ENCODE data around the gene ADCY2.

ADCY2 gene

DNA sequence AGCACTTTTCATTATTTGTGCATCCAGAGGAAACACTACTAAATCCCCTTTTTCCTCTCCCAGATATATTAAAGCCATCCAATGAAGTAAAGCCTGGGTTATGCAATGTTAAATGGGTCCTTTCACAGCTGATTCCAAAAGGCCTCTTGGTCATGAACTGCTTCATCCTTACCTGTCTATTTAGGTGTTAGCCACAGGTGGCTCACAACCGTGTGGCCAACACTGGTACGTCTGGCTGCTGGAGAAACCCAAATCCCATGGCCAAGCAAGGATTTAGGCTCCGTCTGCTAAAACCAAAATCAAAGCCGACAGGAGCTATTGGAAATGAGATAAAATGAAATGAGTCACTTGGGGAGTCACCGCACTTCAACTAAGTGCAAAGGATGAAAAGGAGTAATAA is 193.9 kb downstream of the ADCY2 start:
- DNase-seq, result no peak

DNA sequence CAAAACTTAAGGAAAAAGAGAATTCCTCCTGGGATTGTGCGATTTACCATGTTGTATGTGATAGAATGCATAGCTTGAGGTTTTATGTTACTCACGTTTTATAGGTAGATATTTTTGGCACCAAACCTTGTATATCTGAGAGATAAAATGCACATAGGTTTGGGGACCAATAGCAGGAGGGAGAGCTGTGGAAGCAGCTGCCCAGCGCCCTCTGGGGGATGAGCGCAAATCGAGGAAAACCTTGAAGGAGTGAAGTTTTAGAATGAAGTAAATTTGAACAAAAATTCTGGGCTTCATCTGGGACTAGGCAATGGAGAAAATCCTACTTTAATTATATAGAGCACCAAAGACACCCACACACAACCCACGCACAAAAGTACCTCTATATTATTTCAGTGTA is 197.0 kb downstream of the ADCY2 start:
- DNase-seq, result peak in 2 of 56 donors; percentile 8

DNA sequence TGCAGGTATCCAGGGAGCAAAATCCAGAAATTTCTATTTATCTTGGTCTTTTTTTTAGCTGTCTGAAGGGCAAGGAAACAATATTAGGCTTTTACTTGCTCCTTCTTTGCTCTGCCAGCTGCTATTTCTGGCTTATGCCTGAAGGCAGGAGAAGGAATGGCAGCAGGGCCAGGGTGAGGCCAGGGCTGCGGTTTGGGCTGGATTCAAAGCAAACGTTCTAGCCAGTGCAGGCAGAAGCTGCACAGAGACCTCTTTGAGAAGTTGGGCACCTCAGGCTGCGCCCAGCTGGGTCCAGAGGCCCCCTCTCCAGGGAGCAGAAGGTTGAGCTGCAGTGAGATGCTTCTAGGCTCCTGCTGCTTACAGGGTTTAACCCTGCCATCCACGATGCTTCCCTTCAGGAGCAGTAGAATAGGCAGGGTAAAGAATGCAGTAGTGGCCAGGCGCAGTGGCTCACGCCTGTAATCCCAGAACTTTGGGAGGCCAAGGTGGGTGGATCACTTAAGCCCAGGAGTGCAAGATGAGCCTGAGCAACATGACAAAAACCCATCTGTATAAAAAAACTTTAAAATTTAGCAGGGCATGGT is 201.2 kb downstream of the ADCY2 start:
- peak in 2 of 56 donors; percentile 2 to 3 for DNase-seq

DNA sequence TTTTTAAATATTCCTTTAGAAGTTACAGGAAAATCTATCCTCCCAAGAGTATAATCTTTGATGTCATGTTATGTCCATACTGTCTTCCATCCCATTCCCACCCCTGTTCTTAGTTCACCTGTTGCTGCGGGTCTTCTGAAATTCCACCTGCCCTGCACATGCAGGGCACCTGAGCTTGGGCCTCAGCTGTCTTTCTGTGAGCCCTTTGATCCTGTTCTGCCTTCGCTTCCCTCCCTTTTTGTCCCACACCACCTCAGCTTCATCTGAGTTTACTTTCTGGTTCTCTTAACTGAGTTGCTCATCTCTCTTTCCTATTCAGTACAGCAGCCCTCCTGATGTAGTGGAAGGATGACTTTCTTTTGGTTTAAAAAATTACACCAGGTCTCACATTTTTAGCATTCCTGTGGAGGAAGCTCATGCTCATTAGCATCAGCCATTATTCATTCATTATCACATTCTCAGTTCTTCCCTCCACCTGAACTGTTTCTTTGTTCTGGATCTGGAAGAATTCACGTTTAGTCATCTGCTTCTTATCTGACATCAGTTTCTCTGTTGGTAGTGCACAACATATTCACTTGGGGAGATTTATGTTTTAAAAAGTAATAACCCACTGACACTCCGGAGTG is 211.0 kb downstream of the ADCY2 start:
- no peak for DNase-seq

DNA sequence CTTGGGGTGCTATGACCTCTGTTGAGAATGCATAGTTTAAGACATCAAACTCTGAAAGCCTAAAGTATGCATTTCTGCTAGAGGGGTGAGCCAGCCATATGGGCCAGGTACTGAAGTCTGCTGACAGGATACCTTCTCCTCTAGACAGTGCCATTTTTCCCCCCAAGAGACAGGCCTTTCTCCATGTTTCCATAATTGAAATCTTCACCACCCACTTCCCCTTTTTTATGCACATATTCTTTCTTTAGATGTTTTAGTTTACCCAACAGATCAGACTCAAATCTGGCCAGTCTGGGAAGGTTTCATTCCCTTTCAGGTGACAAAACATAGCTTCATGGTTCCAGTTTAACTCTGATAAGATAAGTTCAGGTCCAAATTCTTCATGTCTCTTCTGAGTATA is 212.8 kb downstream of the ADCY2 start:
- DNase-seq, result no peak

DNA sequence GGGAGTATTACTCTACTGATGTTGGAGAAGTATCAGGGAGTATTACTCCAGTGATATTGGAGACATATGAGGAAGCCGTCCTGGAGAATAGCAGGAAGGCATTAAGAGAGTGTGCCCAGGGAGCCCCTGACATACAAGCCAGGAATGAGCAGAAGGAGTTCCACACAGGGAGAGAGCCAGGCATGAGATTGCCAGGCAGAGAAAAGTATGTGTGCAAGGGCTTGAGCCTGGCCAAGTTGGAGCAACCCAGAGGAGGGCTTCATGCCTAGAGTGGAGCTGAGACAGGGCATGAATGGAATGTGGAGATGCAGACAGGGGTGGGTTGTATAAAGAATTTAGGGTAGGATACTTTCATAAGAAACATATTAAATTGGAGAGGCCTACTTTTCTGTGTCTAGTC is 213.8 kb downstream of the ADCY2 start:
- no peak for DNase-seq

DNA sequence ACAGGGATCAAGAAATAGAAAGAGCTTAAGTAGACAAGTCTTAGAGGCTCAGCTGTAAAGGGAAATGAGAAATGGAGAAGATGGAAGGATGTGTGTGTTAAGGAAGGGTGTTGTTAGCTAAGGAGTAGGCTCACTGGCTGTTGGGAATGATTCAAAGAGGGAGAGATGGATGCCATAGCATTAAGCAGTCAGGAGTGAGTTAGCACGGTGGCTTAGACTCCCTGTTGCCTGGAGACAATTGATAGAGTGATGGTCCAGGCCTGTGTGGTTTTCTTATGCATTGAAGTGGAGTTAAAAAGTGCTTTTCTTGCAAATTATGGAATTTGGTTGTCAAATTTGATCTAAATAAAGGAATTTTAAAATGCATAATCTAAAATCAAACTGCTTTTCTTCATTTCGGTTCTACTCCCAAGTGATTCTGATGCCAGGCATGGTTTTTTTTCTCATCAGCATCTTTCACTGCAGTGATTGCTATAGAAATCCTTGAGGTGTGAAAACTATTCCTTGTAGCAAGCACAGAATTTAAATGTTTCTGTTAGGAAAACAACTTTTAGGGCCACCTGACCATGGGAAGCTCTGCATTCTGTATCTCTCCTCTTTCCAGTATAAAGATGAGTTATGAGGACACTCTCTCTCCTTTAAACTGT is 214.7 kb downstream of the ADCY2 start:
- no peak for DNase-seq

DNA sequence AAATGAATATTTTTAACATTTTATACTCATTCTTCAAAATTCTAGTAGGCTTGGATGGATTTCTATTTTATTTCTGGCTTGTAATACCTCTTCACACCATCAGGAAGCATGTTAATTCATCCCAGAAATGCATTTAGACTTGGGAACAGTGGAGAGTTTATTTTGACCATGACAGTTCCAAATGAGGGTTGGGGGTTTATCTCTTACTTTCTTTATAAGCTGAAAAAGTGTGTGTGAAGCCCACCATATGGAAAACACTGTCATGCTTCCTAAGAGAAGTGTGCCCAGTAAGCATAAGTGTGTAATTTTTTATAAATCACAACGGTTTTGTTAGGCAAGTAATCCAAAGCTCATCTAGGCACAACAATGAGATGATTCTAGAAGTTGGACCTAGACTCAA is 215.6 kb downstream of the ADCY2 start:
- DNase-seq, result no peak

DNA sequence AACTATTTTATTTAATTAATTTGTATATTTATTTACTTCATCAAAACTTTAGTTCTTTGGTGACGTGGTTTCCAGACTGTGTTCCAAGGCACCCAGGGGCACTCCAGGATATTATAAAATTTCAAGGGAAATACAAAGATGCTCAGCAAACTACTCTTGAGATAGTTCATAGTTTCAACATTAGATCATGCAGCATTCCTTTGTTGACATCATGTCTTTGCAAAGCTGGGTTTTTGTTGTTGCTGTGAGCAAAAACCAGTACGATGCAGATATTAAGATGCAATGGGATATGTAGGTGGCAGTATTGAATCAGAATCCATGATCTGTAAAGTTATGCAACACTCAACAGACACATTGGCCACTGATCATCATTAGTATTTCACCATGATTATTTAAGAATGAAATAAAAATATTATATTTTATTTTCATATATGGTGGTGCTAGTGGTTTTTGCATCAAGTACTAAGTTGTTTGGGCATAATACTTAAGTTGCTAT is 219.7 kb downstream of the ADCY2 start:
- DNase-seq, result no peak

DNA sequence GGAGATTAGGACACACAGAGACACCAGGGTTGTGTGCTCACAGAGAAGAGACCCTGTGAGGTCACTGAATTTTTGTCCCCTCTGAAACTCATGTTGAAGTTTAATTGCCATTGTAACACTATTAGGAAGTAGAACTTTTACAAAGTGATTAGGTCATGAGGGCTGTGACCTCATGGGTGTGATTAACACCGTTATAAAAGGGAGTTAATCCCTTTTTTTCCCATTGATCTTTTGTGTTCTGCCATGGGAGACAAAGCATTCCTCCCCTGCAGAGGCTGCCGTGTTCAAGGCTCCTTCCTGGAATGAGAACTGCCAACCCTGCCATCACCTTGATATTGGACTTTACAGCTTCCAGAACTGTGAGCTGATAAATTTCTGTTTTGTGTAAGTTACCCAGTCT is 221.0 kb downstream of the ADCY2 start:
- DNase-seq, result no peak

DNA sequence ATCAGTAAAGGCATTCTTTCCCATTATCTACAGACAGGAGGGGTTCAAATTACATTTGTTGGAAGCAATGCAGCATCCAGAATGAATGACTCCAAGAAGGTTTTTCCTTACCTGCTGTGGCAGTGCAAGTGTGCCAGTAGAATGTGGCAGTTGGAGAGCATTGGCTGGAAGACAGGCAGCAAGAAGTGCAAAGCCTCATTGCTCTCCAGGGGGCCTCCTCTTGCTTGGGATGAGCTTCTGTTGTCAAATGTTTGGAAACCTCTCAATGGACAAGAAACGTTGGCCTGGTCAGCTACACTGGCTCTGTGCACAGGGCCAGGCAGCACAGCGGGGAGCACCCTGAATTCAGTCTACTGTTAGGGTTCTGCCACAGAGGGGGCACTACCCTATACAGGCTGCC is 226.6 kb downstream of the ADCY2 start:
- no peak for DNase-seq

DNA sequence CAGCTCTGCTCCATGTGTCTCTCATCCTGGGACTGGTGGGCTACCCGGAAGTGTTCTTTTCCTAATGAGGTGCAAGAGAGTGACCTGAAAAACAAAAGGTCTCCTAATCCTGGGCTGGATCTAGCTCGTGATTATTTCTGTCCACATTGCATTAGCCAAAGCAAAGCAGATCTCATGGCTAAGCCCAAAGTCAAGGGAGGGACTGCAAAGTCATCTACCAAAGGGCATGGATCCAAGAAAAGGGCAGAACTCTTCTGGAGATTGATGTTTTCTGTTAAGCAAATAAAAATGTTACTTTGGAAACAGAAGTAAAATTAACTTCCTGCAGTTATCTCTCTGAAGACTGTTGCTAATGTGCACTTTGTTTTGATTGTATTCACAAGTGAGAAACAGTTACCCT is 229.8 kb downstream of the ADCY2 start:
- DNase-seq, result no peak

DNA sequence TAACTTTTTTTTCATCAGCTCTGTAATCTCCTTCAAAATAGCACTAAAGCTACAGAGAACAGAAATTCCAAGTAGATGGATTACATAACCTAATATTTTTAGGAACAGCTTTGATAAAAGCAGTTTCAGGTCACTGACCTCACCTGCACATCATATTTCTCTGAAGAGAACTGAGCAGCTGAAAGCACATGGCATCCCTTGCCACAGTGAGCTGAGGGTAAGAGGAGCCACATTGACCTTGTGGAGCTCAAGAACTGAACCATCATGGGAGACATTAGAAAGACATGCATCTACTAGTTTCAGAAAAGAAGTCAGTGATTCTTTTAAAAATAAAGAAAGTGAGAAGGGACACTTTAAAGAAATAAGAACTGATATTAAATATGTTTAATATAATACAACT is 232.3 kb downstream of the ADCY2 start:
- DNase-seq, result no peak

DNA sequence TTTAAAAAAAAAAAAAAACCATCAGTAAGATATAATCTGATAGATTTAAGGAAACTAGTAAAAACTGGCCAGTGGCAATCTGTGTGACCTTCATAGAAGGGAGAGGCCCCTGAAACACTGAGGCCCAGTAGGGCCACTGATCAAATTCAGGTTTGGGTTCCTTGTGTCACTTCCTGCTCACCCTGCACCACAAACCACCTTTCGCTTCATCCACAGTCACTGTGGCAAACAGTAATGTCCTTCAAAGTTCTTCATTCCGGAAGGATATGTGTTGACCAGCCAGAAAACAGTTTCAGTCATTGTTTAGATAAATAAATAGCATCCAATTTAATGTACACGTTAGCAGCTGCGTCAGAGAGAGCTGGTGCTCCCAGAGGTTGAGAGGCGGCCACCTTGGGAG is 232.9 kb downstream of the ADCY2 start:
- DNase-seq, result no peak

DNA sequence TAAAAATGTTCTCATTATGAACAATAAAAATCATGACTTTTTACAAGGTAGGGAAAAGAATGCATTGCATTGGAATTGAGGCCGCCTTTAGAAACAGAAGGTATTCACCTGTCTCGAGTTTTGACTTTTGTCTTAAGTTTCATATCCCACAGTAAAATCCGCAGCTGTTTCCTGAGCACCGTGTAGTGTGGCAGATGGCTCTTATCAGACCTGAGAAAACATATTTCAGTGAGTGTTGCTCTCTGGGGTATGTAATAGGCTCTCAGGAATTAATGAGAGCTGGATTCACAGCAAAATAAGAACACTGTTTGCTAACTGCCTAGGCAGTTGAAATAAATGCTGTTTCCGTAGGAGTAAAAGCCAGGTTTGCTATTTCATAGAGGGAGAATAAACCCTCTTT is 233.6 kb downstream of the ADCY2 start:
- no peak for DNase-seq

DNA sequence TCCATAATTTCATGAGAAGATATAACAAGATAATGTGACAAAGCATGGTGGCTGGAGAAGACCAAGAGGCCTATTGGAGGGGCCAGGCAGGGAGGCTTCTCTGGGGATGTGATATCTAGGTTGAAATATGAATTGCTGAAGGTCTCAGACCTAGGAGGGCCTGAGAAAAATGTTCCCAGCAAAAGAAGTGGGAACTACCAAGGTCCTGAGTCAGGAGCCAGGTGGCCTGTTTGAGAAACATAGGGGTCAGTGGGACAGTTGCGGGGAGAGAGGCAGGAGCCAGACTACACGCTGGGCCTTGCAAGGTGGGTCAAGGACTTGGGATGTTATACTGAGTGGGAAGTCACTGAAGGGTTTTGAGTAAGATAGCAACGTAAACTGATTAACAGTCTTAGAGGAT is 238.9 kb downstream of the ADCY2 start:
- no peak for DNase-seq

DNA sequence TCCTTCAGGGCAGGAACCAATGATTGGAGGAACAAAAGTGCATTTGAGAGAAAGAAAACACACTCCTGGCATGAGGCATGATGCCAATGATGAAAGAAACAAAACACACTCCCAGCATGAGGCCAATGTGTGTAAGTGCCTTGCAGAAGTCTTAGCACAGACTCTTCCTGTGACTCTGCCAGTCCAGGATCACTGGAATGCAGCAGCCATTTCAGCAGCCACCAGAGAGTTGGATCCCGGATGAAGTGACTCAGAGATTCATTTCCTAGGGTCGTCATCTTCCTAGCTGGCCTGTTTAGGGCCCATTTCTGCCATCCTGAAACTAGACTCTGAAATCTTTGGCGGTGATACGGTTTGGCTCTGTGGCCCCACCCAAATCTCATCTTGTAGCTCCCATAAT is 242.5 kb downstream of the ADCY2 start:
- peak in 2 of 56 donors; percentile 12 to 17 for DNase-seq

DNA sequence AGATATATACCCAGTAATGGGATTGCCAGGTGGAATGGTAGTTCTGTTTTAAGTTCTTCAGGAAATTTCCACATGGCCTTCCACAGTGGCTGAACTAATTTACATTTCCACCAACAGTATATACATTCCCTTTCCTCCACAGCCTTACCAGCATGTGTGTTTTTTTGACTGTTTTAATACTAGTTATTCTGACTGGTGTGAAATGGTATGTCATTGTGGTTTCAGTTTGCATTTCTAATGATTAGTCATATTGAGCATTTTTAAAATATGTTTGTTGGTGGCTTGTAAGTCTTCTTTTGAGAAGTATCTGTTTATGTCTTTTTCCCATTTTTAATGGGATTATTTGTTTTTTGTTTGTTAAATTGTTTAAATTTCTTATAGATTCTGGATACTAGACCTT is 246.1 kb downstream of the ADCY2 start:
- no peak for DNase-seq

DNA sequence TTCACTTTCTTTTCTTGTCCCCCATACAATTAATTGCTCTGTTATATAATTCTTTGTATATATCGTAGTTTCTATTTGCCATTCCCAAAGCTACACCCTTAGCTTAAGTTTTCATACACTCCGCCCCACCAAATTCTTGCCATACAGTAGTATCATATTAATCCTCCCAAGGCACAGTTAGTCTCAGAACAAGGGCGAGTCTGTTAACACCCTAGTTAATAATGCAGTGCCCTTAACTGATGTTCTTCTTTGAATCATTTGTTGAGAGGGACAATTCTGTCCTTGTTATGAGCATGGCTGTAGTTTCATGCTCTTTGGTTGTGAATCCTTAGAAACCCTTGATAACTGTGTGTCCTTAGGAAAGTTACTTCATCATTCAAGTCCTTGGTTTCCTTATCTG is 248.8 kb downstream of the ADCY2 start:
- DNase-seq, result no peak

DNA sequence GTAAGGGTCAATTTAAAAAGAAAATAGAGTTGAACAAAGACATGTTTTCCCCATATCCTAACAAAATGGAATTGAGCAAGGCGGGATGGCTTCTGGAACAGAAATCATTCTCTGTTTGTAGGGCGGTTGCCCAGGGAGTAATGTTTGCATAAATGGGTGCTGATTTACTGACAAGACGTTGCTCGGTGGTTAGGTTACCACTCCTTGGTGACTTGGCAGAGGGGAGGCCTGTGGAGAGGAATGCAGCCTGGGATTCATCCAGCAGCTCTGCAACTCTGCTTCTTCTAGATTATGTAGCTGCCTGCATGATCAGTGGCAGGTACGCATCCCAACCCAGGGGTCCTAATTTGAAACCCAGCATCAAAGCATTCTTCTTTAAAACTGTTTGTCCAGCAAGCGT is 254.8 kb downstream of the ADCY2 start:
- peak in 11 of 56 donors; percentile 7 to 51 (median 21) for DNase-seq

DNA sequence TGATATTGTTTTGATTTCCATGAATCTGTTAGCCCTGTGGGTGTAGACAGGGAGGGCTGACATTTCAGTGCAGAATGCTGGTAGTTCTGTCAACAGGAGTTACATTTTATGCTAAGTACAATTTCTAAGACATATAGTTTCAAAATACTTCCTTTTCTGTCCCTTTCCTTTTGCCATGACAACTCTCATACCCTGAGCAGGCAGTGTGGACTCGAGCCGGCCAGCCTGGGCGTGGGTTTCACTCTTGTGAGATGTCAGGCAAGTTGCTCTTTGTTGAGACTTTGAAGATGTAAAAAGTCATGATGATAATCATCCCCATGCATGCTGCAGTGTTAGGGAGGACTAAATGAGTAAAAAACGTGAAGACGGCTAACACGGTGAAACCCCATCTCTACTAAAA is 257.1 kb downstream of the ADCY2 start:
- no peak for DNase-seq

DNA sequence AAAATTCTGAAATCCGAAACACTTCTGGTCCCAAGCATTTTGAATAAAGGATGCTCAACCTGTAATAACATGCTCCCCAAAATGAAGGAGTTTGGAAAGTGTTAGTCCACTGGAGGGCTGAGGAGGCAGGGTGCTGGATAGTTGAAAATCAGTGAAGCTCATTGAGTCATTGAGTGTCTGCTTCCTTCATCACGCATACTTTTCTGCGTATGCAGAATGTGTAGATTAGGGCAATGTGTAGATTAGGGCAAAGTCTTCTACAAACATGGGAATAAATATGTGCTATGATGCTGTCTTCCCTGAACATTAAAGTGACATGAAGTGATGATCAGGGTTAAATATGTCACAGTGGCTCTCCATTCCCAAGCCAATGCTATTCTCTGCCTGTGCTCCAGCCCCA is 261.2 kb downstream of the ADCY2 start:
- DNase-seq, result no peak

DNA sequence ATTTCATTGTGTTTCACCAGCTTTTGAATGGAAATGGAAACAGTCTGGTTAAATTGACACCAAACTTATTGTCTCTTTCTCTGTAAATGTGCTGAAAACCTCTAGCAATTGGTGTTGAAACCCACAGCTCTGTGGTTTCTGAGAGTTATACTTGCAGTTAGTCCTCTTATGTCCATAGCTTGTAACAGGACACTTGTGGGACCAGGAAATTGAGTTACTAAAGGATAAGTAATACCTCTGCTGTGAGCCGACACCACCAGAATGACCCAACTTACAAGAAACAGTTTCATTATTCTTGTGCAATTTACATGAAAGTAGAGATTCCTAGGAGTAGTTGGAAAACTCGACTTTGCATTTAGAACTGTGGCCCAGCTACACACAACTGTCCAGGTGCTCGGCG is 263.5 kb downstream of the ADCY2 start:
- no peak for DNase-seq
